Activated CD8-positive, alpha-beta memory T cell treated with anti-CD3 and anti-CD28 coated beads, Interleukin-2, amount 50 U/mL, for 24 hours (primary cell): ENCODE results near the gene P2RX3.
"Not testable (repeated sequence)": the region's sequence is repeated elsewhere in the genome, so short reads cannot be mapped to it uniquely, and the experiment has no call there.

ENCODE experiments used
- DNase-seq: peaks from one replicate; pipeline ENCODE4 v3.0.0-alpha.2; 2020; ENCODE audit errors: extremely low read depth

P2RX3 gene

GRCh38 chr11:57348636-57349313 lies 10.6 kb downstream of the P2RX3 start:
- no peak for DNase-seq

GRCh38 chr11:57349491-57350274 lies 11.5 kb downstream of the P2RX3 start:
- no peak for DNase-seq

GRCh38 chr11:57353036-57353435 lies 14.9 kb downstream of the P2RX3 start:
- DNase-seq: no peak

GRCh38 chr11:57353446-57353845 lies 15.3 kb downstream of the P2RX3 start:
- no peak for DNase-seq

- no peak for DNase-seq
These were observed 15.7 kb downstream of the P2RX3 start for GRCh38 chr11:57353852-57354251.

- DNase-seq: no peak
These were observed 16.5 kb downstream of the P2RX3 start for GRCh38 chr11:57354699-57355098.

GRCh38 chr11:57356268-57356667 lies 18.1 kb downstream of the P2RX3 start:
- no peak for DNase-seq

GRCh38 chr11:57357310-57357709 lies 19.2 kb downstream of the P2RX3 start:
- no peak for DNase-seq

- DNase-seq: no peak
These were observed 19.7 kb downstream of the P2RX3 start for GRCh38 chr11:57357856-57358255.

GRCh38 chr11:57358543-57358961 lies 20.4 kb downstream of the P2RX3 start:
- DNase-seq: no peak

GRCh38 chr11:57358991-57359390 lies 20.8 kb downstream of the P2RX3 start:
- DNase-seq: no peak

GRCh38 chr11:57359396-57359795 lies 21.2 kb downstream of the P2RX3 start:
- DNase-seq: no peak

- no peak for DNase-seq
These were observed 21.9 kb downstream of the P2RX3 start for GRCh38 chr11:57359896-57360690.

GRCh38 chr11:57360991-57361390 lies 22.8 kb downstream of the P2RX3 start:
- no peak for DNase-seq

- DNase-seq: not testable (repeated sequence)
These were observed 23.3 kb downstream of the P2RX3 start for GRCh38 chr11:57361420-57361819.

- DNase-seq: no peak
These were observed 23.8 kb downstream of the P2RX3 start for GRCh38 chr11:57361926-57362325.

- no peak for DNase-seq
These were observed 25.3 kb downstream of the P2RX3 start for GRCh38 chr11:57363131-57364080.

- no peak for DNase-seq
These were observed 26.9 kb downstream of the P2RX3 start for GRCh38 chr11:57364851-57365660.

GRCh38 chr11:57368106-57368844 lies 30.1 kb downstream of the P2RX3 start:
- DNase-seq: no peak

GRCh38 chr11:57368845-57369232 lies 30.7 kb downstream of the P2RX3 start:
- DNase-seq: no peak
